Ectodermal cell (in vitro differentiated cells): ENCODE data around the gene CNTN1.
"Not testable (repeated sequence)": the region's sequence is repeated elsewhere in the genome, so short reads cannot be mapped to it uniquely, and the experiment has no call there.

Experiments used
- H3K27ac ChIP-seq: 2 replicates; pipeline ENCODE4 v1.7.0; 2013; ENCODE audit warnings: mild to moderate bottlenecking, low read depth, low read length; ENCODE audit not compliant: insufficient read depth, poor library complexity, severe bottlenecking
- H3K27me3 ChIP-seq: 2 replicates; pipeline ENCODE4 v1.7.0; 2013; ENCODE audit warnings: mild to moderate bottlenecking, low read length; ENCODE audit not compliant: insufficient read depth, control insufficient read depth, poor library complexity, severe bottlenecking
- H3K36me3 ChIP-seq: one replicate; pipeline ENCODE4 v1.7.0; 2013; ENCODE audit warnings: low read length; ENCODE audit not compliant: control insufficient read depth, insufficient read depth
- H3K4me1 ChIP-seq: one replicate; pipeline ENCODE4 v1.7.0; 2013; ENCODE audit warnings: low read length; ENCODE audit not compliant: control insufficient read depth, insufficient read depth
- H3K4me3 ChIP-seq: 2 replicates; pipeline ENCODE4 v1.7.0; 2013; ENCODE audit warnings: low read depth, low read length, control low read depth; ENCODE audit not compliant: insufficient read depth
- H3K9me3 ChIP-seq: 2 replicates; pipeline ENCODE4 v1.7.0; 2013; ENCODE audit warnings: mild to moderate bottlenecking, low read length, moderate library complexity; ENCODE audit not compliant: control insufficient read depth
- WGBS, 2 experiments: methylation state at CpG; one replicate each; pipeline ENCODE4 v1.1.7; 2013; ENCODE audit warnings: missing lambda C conversion rate in 2 of 2; 5-methylcytosine and 5-hydroxymethylcytosine counted together

Gene CNTN1

GRCh38 chr12:41067941-41068645 lies 375.9 kb downstream of the CNTN1 start:
- no peaks in the 10 kb centered on the region for H3K9me3 ChIP-seq
- 90 to 91% methylated on average over 3 of the region's 3 CpGs for WGBS, 2 experiments
- H3K4me1 ChIP-seq = no peaks in the 10 kb centered on the region
- H3K27me3 ChIP-seq = no peaks in the 10 kb centered on the region
- no peak overlapping the region for H3K4me3 ChIP-seq
- H3K36me3 ChIP-seq = no peaks in the 10 kb centered on the region
- H3K27ac ChIP-seq = no peak overlapping the region

DNA sequence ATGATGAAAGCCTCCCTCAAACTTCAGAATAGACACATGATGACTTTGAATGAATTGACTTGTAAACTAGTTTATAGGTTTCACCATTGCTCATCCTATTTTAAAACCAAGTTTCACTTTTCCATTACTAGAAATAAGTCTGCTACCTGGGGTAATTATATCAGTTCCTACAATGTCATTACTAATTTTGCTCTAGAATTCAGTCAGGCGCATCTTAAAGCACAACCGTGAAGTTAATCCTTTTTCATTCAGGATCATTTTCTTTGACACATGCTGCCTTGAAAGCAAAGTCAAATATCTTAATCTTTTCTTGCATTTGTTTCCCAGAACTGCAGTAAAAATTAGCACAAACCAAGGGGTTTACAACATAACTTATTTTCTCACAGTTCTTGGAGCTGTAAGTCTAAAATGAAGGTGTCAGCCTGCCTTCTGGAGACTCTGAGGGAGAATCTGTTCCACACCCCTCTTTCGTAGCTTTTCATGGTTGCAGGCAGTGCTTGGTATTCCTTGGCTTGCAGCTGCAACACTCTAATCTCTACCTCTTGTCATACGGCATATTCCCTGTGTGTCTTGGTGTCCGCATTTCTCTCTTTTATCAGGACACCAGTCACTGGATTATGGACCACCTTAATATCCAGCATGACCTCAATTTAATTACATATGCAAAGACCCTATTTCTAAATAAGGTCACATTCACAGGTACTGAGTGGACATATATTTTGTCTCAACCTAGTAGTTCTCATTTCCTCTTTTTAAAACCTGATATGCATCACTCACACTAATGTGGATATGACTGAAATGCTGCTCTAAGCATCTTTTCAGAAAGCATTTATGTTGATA lies 381.6 kb downstream of the CNTN1 start:
- Histone ChIP-seq H3K9me3 (no peaks in the 10 kb centered on the region), H3K36me3 (no peaks in the 10 kb centered on the region), H3K4me3 (no peak overlapping the region), H3K27ac (no peak overlapping the region), H3K4me1 (no peaks in the 10 kb centered on the region), H3K27me3 (no peaks in the 10 kb centered on the region)
- WGBS, 2 experiments = 88 to 91% methylated on average over 5 of the region's 5 CpGs

GRCh38 chr12:41074473-41074769 lies 382.2 kb downstream of the CNTN1 start:
- H3K36me3 ChIP-seq = no peaks in the 10 kb centered on the region
- no peaks in the 10 kb centered on the region for H3K27me3 ChIP-seq
- no peak overlapping the region for H3K4me3 ChIP-seq
- 94 to 95% methylated on average over 3 of the region's 3 CpGs for WGBS, 2 experiments
- H3K4me1 ChIP-seq = no peaks in the 10 kb centered on the region
- H3K9me3 ChIP-seq = no peaks in the 10 kb centered on the region
- H3K27ac ChIP-seq = no peak overlapping the region

DNA sequence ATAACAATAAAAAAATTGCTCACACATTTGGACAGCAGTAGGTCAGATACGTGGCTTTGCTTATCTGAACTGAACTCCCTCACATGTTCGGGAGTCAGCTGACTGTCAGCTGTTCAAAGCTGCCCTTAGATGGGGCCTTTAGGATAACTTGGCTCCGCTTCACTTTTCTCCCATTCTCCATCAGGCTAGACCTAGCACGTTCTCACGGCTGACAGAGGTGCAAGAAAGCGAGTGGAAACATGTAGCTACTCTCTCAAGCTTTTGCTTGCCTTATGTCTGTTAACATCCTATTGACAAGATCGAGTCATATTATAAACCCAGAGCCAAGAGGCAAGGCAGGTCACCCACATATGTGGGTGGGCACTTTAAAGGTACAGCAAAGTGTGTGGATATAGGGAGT lies 383.9 kb downstream of the CNTN1 start:
- Histone ChIP-seq H3K4me1 (no peaks in the 10 kb centered on the region), H3K36me3 (no peaks in the 10 kb centered on the region), H3K27me3 (no peaks in the 10 kb centered on the region), H3K9me3 (no peaks in the 10 kb centered on the region), H3K27ac (no peak overlapping the region), H3K4me3 (no peak overlapping the region)
- 93% methylated on average over 7 of the region's 7 CpGs for WGBS, 2 experiments

GRCh38 chr12:41081241-41081640 lies 389.0 kb downstream of the CNTN1 start:
- H3K36me3 ChIP-seq, H3K4me3 ChIP-seq: not testable (repeated sequence)
- WGBS, 2 experiments = 0% methylated on average over 1 of the region's 1 CpG

GRCh38 chr12:41089438-41089837 lies 397.2 kb downstream of the CNTN1 start:
- Histone ChIP-seq H3K9me3 (no peaks in the 10 kb centered on the region), H3K4me3 (no peak overlapping the region), H3K27me3 (no peaks in the 10 kb centered on the region), H3K36me3 (no peaks in the 10 kb centered on the region), H3K27ac (no peak overlapping the region), H3K4me1 (no peaks in the 10 kb centered on the region)
- WGBS, 2 experiments = 88% methylated on average over 1 of the region's 2 CpGs; no CpG with 5 or more reads in 1 of the 2 experiments

More at GRCh38 chr12:41081241-41081640, 389.0 kb downstream of the CNTN1 start:
- H3K27ac ChIP-seq, H3K9me3 ChIP-seq, H3K4me1 ChIP-seq, H3K27me3 ChIP-seq: not testable (repeated sequence)

- Histone ChIP-seq H3K36me3 (no peaks in the 10 kb centered on the region), H3K27me3 (no peaks in the 10 kb centered on the region), H3K27ac (no peak overlapping the region), H3K4me3 (no peak overlapping the region), H3K9me3 (no peaks in the 10 kb centered on the region), H3K4me1 (no peaks in the 10 kb centered on the region)
- WGBS, 2 experiments = 89 to 100% methylated on average over 1 of the region's 1 CpG
Measured at GRCh38 chr12:41092115-41092514, 399.9 kb downstream of the CNTN1 start.

GRCh38 chr12:41096797-41097196 lies 404.6 kb downstream of the CNTN1 start:
- no peaks in the 10 kb centered on the region for H3K36me3 ChIP-seq
- no peak overlapping the region for H3K27ac ChIP-seq
- H3K27me3 ChIP-seq = no peaks in the 10 kb centered on the region
- no peaks in the 10 kb centered on the region for H3K4me1 ChIP-seq
- WGBS, 2 experiments = no CpG with 5 or more reads among the region's 1 CpG
- H3K9me3 ChIP-seq = no peaks in the 10 kb centered on the region
- H3K4me3 ChIP-seq = no peak overlapping the region

DNA sequence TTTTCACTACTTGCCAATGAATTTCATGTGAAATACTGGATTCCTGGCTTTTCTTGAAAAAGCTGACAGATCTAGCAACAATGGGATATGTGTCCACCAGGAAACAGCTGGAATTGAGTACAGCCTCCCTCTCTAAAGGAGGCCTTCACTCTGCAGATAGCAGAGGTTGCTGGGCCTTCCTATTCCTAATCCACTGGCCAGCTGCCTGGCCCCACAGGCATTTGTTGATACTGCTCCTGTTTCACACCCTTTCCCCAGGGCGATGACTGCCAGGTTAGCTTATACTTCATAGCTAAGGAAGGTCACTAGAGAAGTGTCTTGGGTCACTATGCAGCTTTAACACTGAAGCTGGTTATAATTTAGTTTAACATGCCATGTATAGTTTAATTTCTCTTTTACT lies 408.3 kb downstream of the CNTN1 start:
- Histone ChIP-seq H3K27ac (no peak overlapping the region), H3K27me3 (no peaks in the 10 kb centered on the region), H3K4me1 (no peaks in the 10 kb centered on the region), H3K36me3 (no peaks in the 10 kb centered on the region), H3K9me3 (no peaks in the 10 kb centered on the region), H3K4me3 (no peak overlapping the region)
- WGBS, 2 experiments = 95 to 100% methylated on average over 1 of the region's 1 CpG

GRCh38 chr12:41101806-41102205 lies 409.6 kb downstream of the CNTN1 start:
- H3K9me3 ChIP-seq = no peaks in the 10 kb centered on the region
- no peaks in the 10 kb centered on the region for H3K36me3 ChIP-seq
- H3K4me1 ChIP-seq = no peaks in the 10 kb centered on the region

More at GRCh38 chr12:41101806-41102205, 409.6 kb downstream of the CNTN1 start:
- no peak overlapping the region for H3K4me3 ChIP-seq
- no peaks in the 10 kb centered on the region for H3K27me3 ChIP-seq
- H3K27ac ChIP-seq = no peak overlapping the region
